Cardiac septum (tissue), 1 donor: ENCODE measurements around the gene ELAVL1. TPM values are rescaled to one million over a fixed set of nuclear protein-coding genes. Genes with fewer than 3 reads are reported as not detected.
"Not testable (repeated sequence)": the region's sequence is repeated elsewhere in the genome, so short reads cannot be mapped to it uniquely, and the experiment has no call there.

ENCODE experiments used
- DNase-seq: peaks from one replicate; pipeline ENCODE4 v3.0.0-alpha.2; 2020; ENCODE audit warnings: low spot score
- intact Hi-C: fragments of 100-400 bp; cut with DNase I; formaldehyde crosslinking; loops from one replicate; pipeline ENCODE4 v1.14.0; 2022
- total RNA-seq: library from RNA; stranded (reverse); fragmentation: NEBNext Ultra II Directional; extraction: Animal tissue kit (Norgen Biotek cat#: 25700); gene quantifications from one replicate; pipeline ENCODE4 v1.2.1, GENCODE V29; 2021
- donor health status: DM: no; HTN: no; CAD: no.

ELAVL1 gene
- total RNA-seq, 1 donor from 2014 or later, result 55.2 TPM

GRCh38 chr19:7976461-7976860, 29.0 kb downstream of the ELAVL1 start:
- intact Hi-C loops, result loop anchor here (10.0 kb wide), 1 partner anchor 178 kb away; no protein-coding TSS in a partner anchor
- no peak for DNase-seq

GRCh38 chr19:7975037-7975436, 30.4 kb downstream of the ELAVL1 start:
- no peak for DNase-seq
- intact Hi-C loops, result loop anchor here (10.0 kb wide), 1 partner anchor 180 kb away; no protein-coding TSS in a partner anchor

GRCh38 chr19:7973883-7974282, 31.6 kb downstream of the ELAVL1 start:
- intact Hi-C loops, result loop anchor here (5.0 to 10.0 kb wide), 2 partner anchors 181 to 278 kb away; no protein-coding TSS in a partner anchor
- peak; percentile 83 for DNase-seq

GRCh38 chr19:7971553-7972520, 33.6 kb downstream of the ELAVL1 start:
- intact Hi-C loops, result loop anchor here (5.0 to 10.0 kb wide), 2 partner anchors 183 to 280 kb away; no protein-coding TSS in a partner anchor
- no peak for DNase-seq

DNA sequence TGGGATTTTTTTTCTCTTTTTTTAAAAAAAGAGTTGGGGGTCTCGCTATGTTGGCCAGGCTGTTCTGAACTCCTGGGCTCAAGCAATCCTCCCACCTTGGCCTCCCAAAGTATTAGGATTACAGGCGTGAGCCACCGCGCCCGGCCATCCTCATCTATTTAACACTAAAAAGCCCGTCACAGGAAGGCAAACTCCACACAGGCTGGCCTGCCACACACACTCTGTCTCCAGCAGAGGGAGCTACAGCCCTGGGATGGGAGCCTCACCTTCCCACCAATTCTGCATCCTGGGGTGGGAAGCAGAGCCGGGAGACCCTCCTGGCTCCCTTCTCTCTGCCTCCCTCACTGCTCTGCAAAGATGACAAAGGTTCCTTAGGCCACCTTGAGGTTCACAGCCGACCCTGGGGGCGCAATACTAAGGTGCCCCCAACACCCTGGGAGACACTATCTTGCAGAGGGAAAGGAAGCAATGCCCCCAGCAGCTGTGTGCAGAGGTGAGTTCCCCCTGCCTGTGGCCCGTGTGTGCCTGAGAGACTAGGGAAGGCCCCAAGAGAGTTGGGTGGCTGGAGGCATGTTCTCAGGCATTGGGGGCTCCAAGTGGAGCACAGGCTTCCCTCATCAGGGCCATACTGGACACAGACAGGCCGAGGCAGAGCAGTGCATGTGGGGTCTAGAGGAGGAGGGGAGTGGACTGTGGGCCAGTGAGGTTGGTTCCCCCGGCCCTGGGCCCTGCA, 34.6 kb downstream of the ELAVL1 start:
- intact Hi-C loops, result loop anchor here (5.0 to 10.0 kb wide), 2 partner anchors 184 to 281 kb away; no protein-coding TSS in a partner anchor
- no peak for DNase-seq

GRCh38 chr19:7969555-7969939, 35.9 kb downstream of the ELAVL1 start:
- DNase-seq, result no peak
- intact Hi-C loops, result no loop called here

GRCh38 chr19:7968796-7969554, 36.5 kb downstream of the ELAVL1 start:
- intact Hi-C loops, result no loop called here
- no peak for DNase-seq

GRCh38 chr19:7968008-7968795, 37.2 kb downstream of the ELAVL1 start:
- no peak for DNase-seq
- intact Hi-C loops, result no loop called here

GRCh38 chr19:7965921-7966665, 39.3 kb downstream of the ELAVL1 start:
- intact Hi-C loops, result no loop called here
- no peak for DNase-seq

DNA sequence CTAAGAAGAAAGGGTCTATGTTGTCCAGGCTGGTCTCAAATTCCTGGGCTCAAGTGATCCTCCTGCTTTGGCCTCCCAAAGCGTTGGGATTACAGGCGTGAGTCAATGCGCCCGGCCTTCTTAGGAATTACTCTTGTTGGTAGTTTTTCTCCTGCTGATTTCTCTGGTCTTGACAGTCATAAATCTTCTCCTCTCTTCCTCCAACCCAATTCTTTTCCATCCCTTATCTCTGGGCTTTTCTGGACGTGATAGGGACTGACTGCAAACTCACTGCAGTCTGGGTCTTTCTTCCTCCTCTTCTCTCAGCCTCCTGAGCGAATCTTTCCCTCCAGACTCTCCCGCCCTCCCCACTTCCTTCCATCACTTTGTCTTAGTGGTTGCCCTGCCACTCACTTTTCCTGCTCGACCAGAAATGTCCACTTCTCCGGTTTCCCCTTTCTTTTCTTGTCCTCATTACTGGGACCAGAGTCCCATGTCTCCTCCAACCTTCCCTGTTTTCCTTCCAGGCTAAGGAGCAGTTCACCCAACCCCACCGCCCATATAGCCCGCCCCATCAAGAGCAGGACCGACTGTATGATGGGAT, 40.1 kb downstream of the ELAVL1 start:
- no peak for DNase-seq
- intact Hi-C loops, result no loop called here

GRCh38 chr19:7963566-7963965, 41.9 kb downstream of the ELAVL1 start:
- no peak for DNase-seq
- intact Hi-C loops, result no loop called here

DNA sequence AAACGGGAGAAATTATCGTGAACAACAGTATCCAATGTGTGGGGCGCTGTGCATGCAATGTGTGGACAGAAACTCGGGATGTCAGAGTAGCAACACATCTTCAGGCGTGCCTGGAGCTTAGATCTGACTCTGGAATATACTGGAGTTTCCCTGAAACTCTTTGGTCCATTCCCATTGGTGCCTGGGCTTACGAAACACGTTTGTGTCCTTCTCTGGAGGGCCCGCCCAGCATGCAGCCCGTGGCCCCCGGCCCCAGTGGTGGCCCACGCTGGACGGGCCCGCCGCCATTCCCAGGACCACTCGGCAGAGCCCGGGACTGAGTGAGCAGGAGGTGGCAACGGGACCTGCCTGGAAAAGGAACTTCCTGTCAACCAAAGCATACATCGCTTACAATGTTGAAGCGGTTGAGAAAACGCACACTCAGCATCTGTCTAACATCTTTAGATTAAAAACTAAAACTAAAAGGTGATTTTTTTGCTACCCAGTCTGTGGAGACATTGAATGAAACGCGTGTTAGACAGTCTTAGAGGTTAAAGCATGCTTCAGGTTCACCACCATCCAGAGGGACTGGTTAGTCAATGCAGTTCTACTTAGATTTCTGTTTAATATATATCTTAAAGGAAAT, 42.7 kb downstream of the ELAVL1 start:
- no peak for DNase-seq
- intact Hi-C loops, result no loop called here

DNA sequence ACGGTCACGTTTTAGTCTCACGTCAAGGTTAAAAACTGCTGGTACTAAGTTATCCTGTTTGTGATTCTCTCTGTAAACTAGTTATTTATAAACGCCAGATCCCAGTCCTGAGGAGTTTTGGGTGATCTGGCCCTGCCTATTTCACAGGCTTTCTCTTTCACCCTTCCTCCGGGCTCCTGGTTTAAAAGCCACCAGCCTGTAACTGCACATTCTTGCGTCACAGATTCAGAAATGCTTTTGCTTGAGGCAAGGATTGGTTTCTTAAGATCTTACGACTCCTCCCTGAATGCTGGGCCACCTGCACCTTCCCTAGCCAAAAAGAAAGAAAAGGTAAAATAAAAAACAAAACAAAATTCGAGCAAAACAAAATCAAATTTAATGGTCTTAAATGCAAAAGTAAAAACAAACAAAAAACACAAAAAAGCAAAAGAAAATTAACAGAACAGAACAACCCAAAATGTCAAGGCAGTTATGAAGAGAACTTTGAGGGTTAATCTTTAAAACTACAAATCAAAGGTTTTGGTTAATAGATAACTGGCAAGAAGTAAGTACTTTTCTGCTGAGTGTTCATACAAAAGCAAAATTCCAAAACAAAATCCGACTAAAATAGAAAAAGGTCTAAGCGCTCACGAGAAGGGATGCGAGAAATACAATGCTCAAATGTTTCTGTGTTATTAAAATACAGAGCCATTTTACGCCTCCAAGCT, 43.4 kb downstream of the ELAVL1 start:
- intact Hi-C loops, result no loop called here
- DNase-seq, result no peak

DNA sequence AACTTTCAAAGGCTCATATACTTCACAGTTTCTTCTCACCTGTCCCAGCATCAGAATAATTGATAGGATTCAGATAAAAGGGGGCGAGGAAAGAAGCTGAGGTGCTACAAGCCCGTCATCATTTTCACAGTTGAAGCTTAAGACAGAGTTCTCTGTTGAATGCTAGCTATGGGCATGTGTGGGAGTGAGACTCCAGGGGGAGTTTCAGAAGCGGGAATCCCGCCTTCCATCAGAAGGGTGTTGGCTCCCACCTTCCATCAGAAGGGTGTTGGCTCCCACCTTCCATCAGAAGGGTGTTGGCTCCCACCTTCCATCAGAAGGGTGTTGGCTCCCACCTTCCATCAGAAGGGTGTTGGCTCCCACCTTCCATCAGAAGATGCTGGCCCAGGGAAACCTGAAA, 44.4 kb downstream of the ELAVL1 start:
- DNase-seq, intact Hi-C loops: not testable (repeated sequence)

DNA sequence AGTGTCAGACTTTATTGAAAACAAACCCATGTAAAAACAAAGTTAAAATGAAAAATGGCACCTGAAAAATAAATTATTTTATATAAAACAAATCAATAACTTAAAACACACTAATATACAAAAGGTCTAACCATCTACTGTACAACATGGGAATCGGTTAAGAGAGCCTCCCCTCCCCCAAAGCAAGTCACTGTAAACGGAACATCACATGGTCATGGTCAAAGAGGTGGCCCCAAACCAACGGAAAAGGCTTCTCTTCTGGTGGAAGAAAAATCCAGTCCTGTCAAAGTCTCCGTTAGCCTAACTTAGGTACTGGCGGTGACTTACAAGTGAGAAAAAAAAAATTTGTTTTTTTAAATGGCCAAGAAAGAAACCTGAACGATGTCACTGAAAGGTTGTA, 46.2 kb downstream of the ELAVL1 start:
- intact Hi-C loops, result no loop called here

GRCh38 chr19:7955696-7956095, 49.7 kb downstream of the ELAVL1 start:
- intact Hi-C loops, result no loop called here
- DNase-seq, result no peak

More for the DNA sequence above, 46.2 kb downstream of the ELAVL1 start:
- no peak for DNase-seq

- intact Hi-C loops, result no loop called here
- DNase-seq, result no peak
Measured at GRCh38 chr19:7953576-7953975, 51.9 kb downstream of the ELAVL1 start.
